DOHH2 (cell line): ENCODE measurements around the gene CASP10.

ENCODE experiments used
- H3F3A ChIP-seq: fragments of 200-600 bp; sonication (generic), shearing (Covaris generic); 2 replicates; pipeline ENCODE4 v1.6.0; 2016; ENCODE audit warnings: antibody characterized with exemption, mild to moderate bottlenecking; ENCODE audit not compliant: control insufficient read depth, insufficient read depth
- H3K27ac ChIP-seq: fragments of 200-600 bp; sonication (generic); 2 replicates; pipeline ENCODE4 v1.5.1; 2014; ENCODE audit warnings: low read depth, mild to moderate bottlenecking, low read length, moderate library complexity
- H3K27me3 ChIP-seq: fragments of 200-600 bp; sonication (generic); 2 replicates; pipeline ENCODE4 v1.6.1; 2014; ENCODE audit warnings: mild to moderate bottlenecking, low read length, mixed read lengths; ENCODE audit not compliant: control insufficient read depth
- H3K36me3 ChIP-seq: fragments of 200-600 bp; sonication (generic); 2 replicates; pipeline ENCODE4 v1.6.1; 2014; ENCODE audit warnings: mild to moderate bottlenecking, low read length, moderate library complexity, mixed read lengths; ENCODE audit not compliant: control insufficient read depth
- H3K4me1 ChIP-seq: fragments of 200-600 bp; sonication (generic); 2 replicates; pipeline ENCODE4 v1.6.1; 2014; ENCODE audit warnings: mild to moderate bottlenecking, low read length, mixed read lengths; ENCODE audit not compliant: control insufficient read depth
- H3K4me2 ChIP-seq: fragments of 200-600 bp; sonication (generic); 2 replicates; pipeline ENCODE4 v1.6.0; 2014; ENCODE audit warnings: mild to moderate bottlenecking, low read length, moderate library complexity
- H3K4me3 ChIP-seq: fragments of 200-600 bp; sonication (generic); 2 replicates; pipeline ENCODE4 v1.5.1; 2014; ENCODE audit warnings: mild to moderate bottlenecking, low read length, mixed read lengths
- H3K79me2 ChIP-seq: fragments of 200-600 bp; sonication (generic); 2 replicates; pipeline ENCODE4 v1.6.1; 2014; ENCODE audit warnings: mild to moderate bottlenecking, low read length, mixed read lengths; ENCODE audit not compliant: control insufficient read depth
- H3K9me2 ChIP-seq: fragments of 200-600 bp; sonication (generic); replicated peaks from 2 replicates; pipeline ENCODE4 v1.6.1; 2014; ENCODE audit warnings: mild to moderate bottlenecking, low read length, mixed read lengths; ENCODE audit not compliant: control insufficient read depth
- H3K9me3 ChIP-seq: fragments of 200-600 bp; sonication (generic); 2 replicates; pipeline ENCODE4 v1.6.1; 2014; ENCODE audit warnings: antibody characterized with exemption, low read length, mixed read lengths; ENCODE audit not compliant: control insufficient read depth, insufficient read depth
- H4K20me1 ChIP-seq: fragments of 200-600 bp; sonication (generic); 2 replicates; pipeline ENCODE4 v1.6.0; 2014; ENCODE audit warnings: low read depth, mild to moderate bottlenecking, antibody characterized with exemption, low read length, moderate library complexity; ENCODE audit not compliant: control insufficient read depth, insufficient read depth
- CTCF ChIP-seq: fragments of 200-600 bp; sonication (generic); IDR thresholded peaks from one replicate; pipeline ENCODE4 v1.5.1; 2014; ENCODE audit warnings: antibody characterized with exemption, mild to moderate bottlenecking, low read depth, low read length; ENCODE audit not compliant: poor library complexity, severe bottlenecking
- EZH2phosphoT487 ChIP-seq: fragments of 200-600 bp; sonication (generic); IDR thresholded peaks from 2 replicates; pipeline ENCODE4 v1.6.1; 2017; ENCODE audit warnings: borderline replicate concordance, mild to moderate bottlenecking, antibody characterized with exemption, low read length, moderate library complexity, mixed read lengths

CASP10 gene

DNA sequence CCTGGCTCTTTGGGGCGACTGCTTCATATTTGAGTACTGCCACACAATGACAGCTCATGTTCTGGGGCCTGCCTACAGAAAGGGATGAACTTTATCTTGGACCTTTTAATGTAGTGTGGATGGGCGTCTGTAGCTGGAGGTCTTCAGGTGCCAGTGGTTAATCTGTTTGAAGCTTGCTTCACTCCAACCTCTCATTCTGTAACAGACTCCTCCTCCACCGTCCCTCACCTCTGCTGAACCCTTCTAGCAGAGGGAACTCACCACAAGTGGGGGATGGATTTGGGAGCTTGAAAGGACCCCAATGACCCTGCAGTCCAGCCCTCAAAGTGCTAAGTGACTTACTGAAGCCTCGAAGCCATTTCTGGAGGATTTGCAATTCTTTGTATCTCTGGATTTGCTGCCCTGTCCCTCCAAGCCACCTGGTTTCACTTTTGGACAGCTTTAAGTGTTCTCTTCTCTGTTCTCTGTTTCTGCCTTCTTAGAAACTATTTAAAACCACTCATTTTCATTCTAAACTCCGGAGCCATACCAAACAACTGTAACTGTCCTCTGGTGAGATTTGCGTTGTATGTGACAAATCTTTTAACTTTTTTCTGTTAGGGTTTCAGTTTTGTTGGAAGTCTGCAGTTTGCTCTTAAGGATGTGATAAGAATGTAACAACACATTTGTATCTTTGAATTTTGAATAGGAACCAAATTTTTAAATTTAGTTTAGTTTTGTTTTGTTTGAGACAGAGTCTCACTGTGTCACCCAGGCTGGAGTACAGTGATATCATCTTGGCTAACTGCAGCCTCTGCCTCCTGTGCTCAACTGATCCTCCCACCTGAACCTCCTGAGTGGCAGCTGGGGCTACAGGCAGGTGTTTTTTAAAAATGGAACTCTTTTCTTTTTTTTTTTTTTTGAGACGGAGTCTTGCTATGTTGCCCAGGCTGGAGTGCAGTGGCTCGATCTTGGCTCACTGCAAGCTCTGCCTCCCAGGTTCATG lies 40.4 kb downstream of the CASP10 start:
- no peak overlapping the region for H3K4me3 ChIP-seq
- no peaks in the 10 kb centered on the region for H3K9me2 ChIP-seq
- H3K9me3 ChIP-seq, result no peaks in the 10 kb centered on the region
- H3K79me2 ChIP-seq, result no peaks in the 10 kb centered on the region
- H3K27me3 ChIP-seq, result peaks cover 55% of the 10 kb centered on the region
- H4K20me1 ChIP-seq, result no peaks in the 10 kb centered on the region
- H3F3A ChIP-seq, result no peaks in the 10 kb centered on the region
- no peak overlapping the region for H3K27ac ChIP-seq
- TF ChIP-seq EZH2phosphoT487 (no peak), CTCF (no peak)
- no peaks in the 10 kb centered on the region for H3K4me1 ChIP-seq
- no peak overlapping the region for H3K4me2 ChIP-seq
- H3K36me3 ChIP-seq, result no peaks in the 10 kb centered on the region

DNA sequence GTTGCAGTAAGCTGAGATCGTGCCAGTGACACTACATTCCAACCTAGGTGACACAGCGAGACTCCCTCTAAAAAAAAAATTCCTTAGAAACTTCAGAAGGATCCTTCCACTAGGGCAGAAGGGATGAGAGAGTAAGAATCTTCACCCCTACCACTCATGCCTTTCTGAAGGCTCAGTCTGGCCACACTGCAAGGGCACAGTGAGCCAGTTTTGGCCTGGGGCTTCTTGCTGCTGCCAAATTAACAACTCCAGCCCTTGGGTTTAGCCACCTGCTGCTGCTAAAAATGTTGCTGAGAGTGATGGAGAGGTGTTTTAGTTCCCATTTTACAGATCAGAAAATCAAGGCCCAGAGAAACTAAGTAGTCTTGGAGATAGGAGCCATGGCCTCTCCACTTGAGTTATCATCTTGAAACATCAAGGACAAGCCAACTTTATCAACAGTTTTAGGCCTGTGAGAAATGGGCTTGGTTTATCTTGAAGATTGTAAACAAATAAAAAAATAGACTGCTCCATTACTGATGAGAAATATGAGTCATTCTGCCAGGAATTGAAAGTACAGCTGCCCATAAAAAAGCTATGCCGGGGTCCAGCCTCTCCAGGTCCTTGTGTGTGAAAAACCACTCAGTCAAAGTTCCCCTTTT lies 45.5 kb downstream of the CASP10 start:
- peaks cover 15% of the 10 kb centered on the region for H3K27me3 ChIP-seq
- TF ChIP-seq EZH2phosphoT487 (no peak), CTCF (no peak)
- H3K9me2 ChIP-seq, result no peaks in the 10 kb centered on the region
- peaks cover 2% of the 10 kb centered on the region; the same call in 1 of the 2 replicates for H3F3A ChIP-seq
- no peaks in the 10 kb centered on the region for H3K79me2 ChIP-seq
- no peaks in the 10 kb centered on the region for H4K20me1 ChIP-seq
- H3K4me1 ChIP-seq, result peaks cover 14% of the 10 kb centered on the region
- no peak overlapping the region for H3K27ac ChIP-seq
- no peaks in the 10 kb centered on the region for H3K9me3 ChIP-seq
- no peaks in the 10 kb centered on the region for H3K36me3 ChIP-seq
- H3K4me3 ChIP-seq, result no peak overlapping the region
- H3K4me2 ChIP-seq, result no peak overlapping the region

GRCh38 chr2:201228912-201229290 lies 46.0 kb downstream of the CASP10 start:
- no peak for TF ChIP-seq EZH2phosphoT487
- no peak for TF ChIP-seq CTCF
- Histone ChIP-seq H3K4me1 (peaks cover 19% of the 10 kb centered on the region), H3K27me3 (peaks cover 12% of the 10 kb centered on the region), H3K4me2 (no peak overlapping the region), H3K36me3 (no peaks in the 10 kb centered on the region), H3K79me2 (peaks cover 4% of the 10 kb centered on the region; the same call in 1 of the 2 replicates), H3K9me3 (no peaks in the 10 kb centered on the region), H3K9me2 (no peaks in the 10 kb centered on the region), H3K4me3 (no peak overlapping the region), H3K27ac (no peak overlapping the region), H4K20me1 (no peaks in the 10 kb centered on the region), H3F3A (peaks cover 2% of the 10 kb centered on the region; the same call in 1 of the 2 replicates)
